Activated naive CD4-positive, alpha-beta T cell (primary cell): ENCODE results near the gene SLC16A4.
"Not testable (repeated sequence)": the region's sequence is repeated elsewhere in the genome, so short reads cannot be mapped to it uniquely, and the experiment has no call there.

ENCODE experiments used
- DNase-seq, 4 experiments: peaks; one replicate each; lab custom pipeline; 2025; lab: John Stamatoyannopoulos, UW

The SLC16A4 gene

DNA sequence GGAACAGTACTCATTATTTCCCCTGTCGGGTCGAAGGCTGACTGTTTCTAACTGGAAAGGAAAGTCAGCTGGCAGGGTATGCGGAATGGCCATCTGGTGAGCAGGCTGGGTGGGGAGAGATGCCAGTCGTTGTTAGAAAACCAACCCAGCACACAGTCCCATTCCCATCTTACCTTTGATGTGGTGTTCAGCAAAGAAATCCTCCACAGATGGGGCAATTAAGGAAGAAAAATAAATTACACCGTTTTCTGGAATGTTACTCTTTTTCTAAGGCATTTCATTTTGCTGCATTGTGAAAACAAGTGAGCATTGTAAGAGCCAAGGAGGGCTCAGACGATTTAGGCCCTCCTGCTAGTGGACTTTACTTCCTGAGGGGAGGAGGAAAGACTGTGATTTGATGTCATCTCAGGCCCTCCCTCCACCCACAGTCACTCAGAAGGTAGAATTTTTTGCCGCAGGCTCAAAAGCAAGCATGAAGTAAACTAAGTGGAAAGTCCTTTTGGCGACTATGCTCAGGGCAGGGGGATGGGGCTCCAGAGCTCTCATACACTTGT is at the start of gene SLC16A4:
Gene SLC16A4, minus strand, starts transcription at position 335 of the 554 bp plus-strand sequence. CDS start 1,703 bp downstream, outside the sequence.
- no peak for DNase-seq

DNA sequence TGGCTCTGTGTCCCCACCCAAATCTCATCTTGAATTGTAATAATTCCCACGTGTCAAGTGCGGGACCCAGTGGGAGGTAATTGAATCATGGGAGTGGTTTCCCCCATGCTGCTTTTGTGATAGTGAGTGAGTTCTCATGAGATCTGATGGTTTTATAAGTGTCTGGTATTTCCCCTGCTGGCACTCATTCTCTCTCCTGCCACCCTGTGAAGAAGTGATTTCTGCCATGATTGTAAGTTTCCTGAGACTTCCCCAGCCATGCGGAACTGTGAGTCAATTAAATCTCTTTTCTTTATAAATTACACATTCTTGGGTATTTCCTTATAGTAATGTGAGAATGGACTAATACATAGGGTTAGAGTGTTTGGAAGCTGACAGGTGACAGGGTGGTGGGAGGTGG is 49.0 kb upstream of the SLC16A4 start:
- not testable (repeated sequence) for DNase-seq

DNA sequence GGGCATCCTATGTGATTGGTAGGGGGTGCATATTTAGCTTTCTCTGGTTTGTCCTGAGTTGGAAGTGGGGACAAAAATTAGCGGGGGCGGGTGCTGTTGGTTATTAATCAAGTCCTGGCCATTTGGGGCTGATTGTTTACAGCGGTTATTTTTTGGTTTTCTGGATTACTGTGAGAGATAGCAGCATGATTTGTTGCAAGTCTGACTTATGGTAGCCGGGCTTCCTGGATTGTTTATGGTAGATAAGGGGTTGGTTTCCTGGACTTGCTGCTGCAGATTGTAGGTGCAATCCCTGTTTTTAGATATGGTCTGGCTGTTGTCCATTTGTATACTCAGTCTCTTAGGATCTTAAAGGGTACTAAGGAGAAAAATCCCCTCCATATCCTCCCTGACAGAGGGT is 48.1 kb upstream of the SLC16A4 start:
- DNase-seq: no peak

DNA sequence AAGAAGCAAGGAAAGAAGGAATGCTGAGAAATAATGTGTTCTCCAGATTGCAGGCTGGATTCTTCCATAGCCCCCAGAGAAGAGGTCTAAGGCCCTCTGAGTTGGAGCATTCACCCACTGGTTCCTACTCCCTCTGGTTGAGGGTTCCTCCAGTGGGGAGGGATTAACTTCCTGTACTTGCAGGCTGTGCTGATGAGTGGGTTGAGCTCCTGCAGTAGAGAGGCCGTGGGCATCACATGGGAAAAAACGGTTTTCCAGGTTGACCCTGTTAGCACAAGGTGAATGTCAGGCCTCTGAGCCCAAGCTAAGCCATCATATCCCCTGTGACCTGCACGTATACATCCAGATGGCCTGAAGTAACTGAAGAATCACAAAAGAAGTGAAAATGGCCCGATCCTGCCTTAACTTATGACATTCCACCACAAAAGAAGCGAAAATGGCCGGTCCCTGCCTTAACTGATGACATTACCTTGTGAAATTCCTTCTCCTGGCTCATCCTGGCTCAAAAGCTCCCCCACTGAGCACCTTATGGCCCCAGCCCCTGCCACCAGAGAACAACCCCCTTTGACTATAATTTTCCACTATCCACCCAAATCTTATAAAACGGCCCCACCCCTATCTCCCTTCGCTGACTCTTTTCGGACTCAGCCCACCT is 46.9 kb upstream of the SLC16A4 start:
- DNase-seq: not testable (repeated sequence)

- DNase-seq: no peak
Measured at GRCh38 chr1:110436635-110437034, 45.8 kb upstream of the SLC16A4 start.

DNA sequence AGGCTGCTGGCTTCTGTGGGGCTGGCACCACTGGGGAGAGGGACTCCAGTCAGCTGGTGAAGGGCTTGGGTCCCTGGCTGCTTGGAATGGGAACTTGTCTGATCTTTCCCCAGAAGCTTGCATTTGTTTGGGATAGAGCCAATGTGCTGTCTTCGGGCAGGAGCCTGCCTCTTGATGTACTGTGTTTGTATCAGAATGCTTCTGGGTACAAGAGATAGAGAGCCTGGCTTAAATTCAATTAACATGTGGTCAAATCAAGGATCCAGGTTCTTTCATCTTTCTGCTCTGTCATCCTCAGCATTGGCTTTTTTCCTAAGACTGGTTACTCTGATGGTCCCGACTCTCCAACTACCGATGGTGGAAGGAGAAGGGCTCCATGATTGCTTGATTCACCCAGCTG is 44.1 kb upstream of the SLC16A4 start:
- no peak for DNase-seq

GRCh38 chr1:110433803-110434202 is 43.0 kb upstream of the SLC16A4 start:
- DNase-seq: no peak

DNA sequence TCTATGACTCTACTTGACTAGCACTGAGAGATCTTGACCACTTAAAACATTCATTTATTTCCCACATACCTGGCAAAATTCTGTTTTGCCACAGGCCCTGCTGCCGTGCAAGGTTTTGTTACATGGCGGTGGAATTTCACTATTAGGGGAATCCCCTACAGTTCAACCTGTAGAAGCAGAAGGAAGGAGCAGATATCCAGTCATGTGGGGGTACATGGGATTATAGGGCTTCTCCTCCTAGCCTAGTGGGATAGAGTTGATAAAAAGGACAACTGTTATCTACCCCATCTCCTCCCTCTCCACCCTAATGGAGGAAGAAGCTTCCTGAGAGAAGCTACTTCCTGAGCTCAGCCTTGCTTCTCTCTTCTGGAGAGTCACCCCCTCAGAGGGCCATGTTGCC is 42.4 kb upstream of the SLC16A4 start:
- DNase-seq: no peak

GRCh38 chr1:110430901-110431300 is 40.1 kb upstream of the SLC16A4 start:
- no peak for DNase-seq

DNA sequence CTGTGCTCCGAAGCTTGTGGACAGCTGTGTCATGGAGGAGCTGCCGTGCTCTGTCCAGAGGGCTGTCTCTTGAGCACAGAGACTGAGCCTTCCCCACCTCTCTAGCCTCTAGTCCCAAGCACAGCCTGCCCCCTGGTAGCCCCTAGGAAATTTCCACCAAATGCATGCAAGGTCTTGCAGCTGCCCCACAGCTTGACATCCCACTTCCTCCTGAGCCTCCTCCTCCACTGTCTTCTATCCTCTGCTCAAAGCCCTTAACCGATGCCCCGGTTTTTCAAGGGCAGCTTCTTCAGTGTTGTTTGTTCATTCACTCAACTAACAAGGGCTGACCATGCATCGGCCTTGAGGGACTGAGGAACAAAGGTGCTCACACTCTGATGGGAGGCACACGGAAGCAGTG is 39.5 kb upstream of the SLC16A4 start:
- no peak for DNase-seq

DNA sequence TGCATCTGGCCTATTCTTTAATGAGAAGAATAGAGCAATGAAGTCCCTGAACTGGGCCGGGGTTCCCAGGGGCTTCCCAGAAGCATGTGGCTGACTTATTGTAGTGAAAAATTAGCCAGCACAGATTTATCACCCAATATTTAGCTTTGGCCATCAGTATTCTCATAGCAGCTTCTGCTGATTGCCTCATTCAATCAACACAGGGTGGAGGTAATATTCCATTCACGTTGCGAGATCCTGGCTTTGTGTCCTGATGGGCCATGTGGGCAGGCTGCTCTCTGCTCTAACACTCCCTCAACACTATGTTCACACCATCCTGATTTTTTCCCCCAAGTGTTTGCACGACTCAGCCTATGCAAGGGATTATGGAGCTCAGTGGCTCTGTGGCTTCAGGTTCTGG is 38.1 kb upstream of the SLC16A4 start:
- no peak for DNase-seq

GRCh38 chr1:110426854-110427253 is 36.0 kb upstream of the SLC16A4 start:
- no peak for DNase-seq

GRCh38 chr1:110425612-110426152 is 34.9 kb upstream of the SLC16A4 start:
- no peak for DNase-seq

- no peak for DNase-seq
Measured at GRCh38 chr1:110424699-110425611, 34.1 kb upstream of the SLC16A4 start.

DNA sequence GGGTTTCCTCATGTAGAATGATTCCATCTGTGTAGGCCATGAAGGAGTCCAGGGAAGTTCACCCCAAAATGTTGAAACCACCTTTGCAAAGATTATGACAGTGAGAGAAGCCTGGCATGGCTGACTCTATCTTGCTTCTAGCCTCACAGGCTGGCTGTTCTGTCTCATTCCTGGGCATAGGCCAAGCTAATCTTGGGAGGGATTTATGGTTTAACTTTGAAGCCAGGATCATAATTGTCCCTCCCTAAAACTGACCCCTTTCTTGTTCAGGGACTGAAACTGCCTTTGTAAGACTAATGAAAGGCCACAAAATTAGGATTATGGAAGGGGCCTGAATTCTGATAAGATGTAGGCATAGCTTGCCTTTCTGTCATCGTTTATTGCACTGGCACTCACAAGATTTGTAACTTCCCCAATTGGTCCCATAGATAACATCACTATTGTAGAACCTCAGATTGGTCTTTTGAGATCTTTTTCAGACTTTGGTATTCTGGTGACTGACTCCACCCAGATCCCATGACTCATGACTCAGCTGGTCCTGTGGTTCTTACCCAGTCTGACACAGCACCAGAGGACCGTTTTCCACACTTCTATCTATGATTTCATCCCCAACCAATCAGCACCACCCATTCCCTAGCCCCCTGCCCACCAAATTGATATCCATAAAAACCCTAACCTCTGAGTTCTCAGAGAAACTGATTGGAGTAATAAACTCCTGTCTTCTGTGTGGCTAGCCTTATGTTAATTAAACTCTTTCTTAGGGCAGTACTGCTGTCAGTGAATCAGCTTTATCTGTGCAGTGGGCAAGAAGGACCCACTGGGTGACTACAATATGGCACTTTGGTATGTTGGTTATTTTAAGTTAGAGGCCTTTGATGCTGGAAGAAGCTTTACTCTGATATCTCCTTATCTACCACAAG is 30.3 kb upstream of the SLC16A4 start:
- no peak for DNase-seq

- no peak for DNase-seq
Measured at GRCh38 chr1:110420023-110420662, 29.3 kb upstream of the SLC16A4 start.

- no peak for DNase-seq
Measured at GRCh38 chr1:110418729-110419128, 27.9 kb upstream of the SLC16A4 start.

GRCh38 chr1:110413045-110413444 is 22.2 kb upstream of the SLC16A4 start:
- not testable (repeated sequence) for DNase-seq

GRCh38 chr1:110412576-110412975 is 21.8 kb upstream of the SLC16A4 start:
- DNase-seq: peak in 3 of 4 experiments; percentile 18 to 49 (median 28)

DNA sequence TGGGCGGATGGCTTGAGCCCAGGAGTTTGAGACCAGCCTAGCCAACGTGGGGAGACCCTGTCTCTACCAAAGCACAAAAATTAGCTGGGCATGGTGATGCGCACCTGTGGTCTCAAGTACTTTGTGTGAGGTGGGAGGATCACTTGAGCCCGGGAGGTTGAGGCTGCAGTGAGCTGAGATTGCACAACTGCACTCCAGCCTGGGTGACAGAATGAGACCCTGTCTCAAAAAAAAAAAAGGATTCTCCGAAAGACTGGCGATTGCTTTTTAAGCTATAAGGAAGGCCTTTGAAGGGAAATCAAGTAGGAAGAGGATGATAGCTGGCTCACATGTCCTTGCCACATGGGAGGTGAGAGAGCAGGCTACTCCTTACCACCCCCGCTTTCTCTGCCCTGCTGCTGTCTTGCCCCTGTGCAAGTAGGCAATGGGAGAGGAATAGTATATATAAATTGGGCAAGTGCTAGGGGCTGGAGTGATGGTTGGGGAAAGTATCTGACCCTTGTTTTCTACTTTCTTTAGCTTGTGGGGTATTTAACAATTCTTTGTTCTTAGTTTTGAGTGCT is 20.4 kb upstream of the SLC16A4 start:
- no peak for DNase-seq

GRCh38 chr1:110409316-110409715 is 18.5 kb upstream of the SLC16A4 start:
- DNase-seq: no peak
